H9 (cell line): Measurements from ENCODE around the gene PDIA2. TPM values are rescaled to one million over a fixed set of nuclear protein-coding genes. Genes with fewer than 3 reads are reported as not detected.

Source experiments
- DNase-seq: peaks from one replicate; pipeline ENCODE4 v3.0.0-alpha.2; 2017
- H2AFZ ChIP-seq: one replicate; pipeline ENCODE4 v1.6.1; 2013; ENCODE audit warnings: mild to moderate bottlenecking, low read length, control low read depth, moderate library complexity
- H2AK5ac ChIP-seq: 2 replicates; pipeline ENCODE4 v1.6.1; 2013; ENCODE audit warnings: low read length, control low read depth, mixed read lengths; ENCODE audit not compliant: insufficient read length
- H2BK120ac ChIP-seq: one replicate; pipeline ENCODE4 v1.6.1; 2013; ENCODE audit warnings: low read depth, mild to moderate bottlenecking, low read length, control low read depth, inconsistent platforms; ENCODE audit not compliant: poor library complexity, severe bottlenecking
- H2BK12ac ChIP-seq: 2 replicates; pipeline ENCODE4 v1.6.1; 2013; ENCODE audit warnings: low read length, control low read depth, mixed read lengths, low read depth; ENCODE audit not compliant: insufficient read length
- H2BK15ac ChIP-seq: 2 replicates; pipeline ENCODE4 v1.6.1; 2013; ENCODE audit warnings: low read depth, low read length, control low read depth
- H2BK20ac ChIP-seq: one replicate; pipeline ENCODE4 v1.6.1; 2013; ENCODE audit warnings: low read depth, mild to moderate bottlenecking, low read length, control low read depth, inconsistent platforms; ENCODE audit not compliant: poor library complexity, severe bottlenecking
- H2BK5ac ChIP-seq: 2 replicates; pipeline ENCODE4 v1.6.1; 2013; ENCODE audit warnings: low read length, control low read depth, mixed read lengths; ENCODE audit not compliant: insufficient read length
- H3K14ac ChIP-seq: 2 replicates; pipeline ENCODE4 v1.6.1; 2013; ENCODE audit warnings: low read length, control low read depth; ENCODE audit not compliant: insufficient read depth
- H3K18ac ChIP-seq: 2 replicates; pipeline ENCODE4 v1.6.1; 2013; ENCODE audit warnings: low read depth, mild to moderate bottlenecking, mixed read lengths, low read length, control low read depth; ENCODE audit not compliant: insufficient read length
- H3K23ac ChIP-seq: 2 replicates; pipeline ENCODE4 v1.6.1; 2013; ENCODE audit warnings: low read length, control low read depth, mixed read lengths, low read depth; ENCODE audit not compliant: insufficient read length
- H3K23me2 ChIP-seq: 2 replicates; pipeline ENCODE4 v1.6.1; 2013; ENCODE audit warnings: low read depth, mild to moderate bottlenecking, mixed read lengths, low read length, control low read depth; ENCODE audit not compliant: insufficient read length, poor library complexity, severe bottlenecking
- H3K27ac ChIP-seq: 2 replicates; pipeline ENCODE4 v1.5.1; 2013; ENCODE audit warnings: low read length, control low read depth, mixed read lengths, low read depth; ENCODE audit not compliant: insufficient read length
- H3K27me3 ChIP-seq: 2 replicates; pipeline ENCODE4 v1.6.1; 2013; ENCODE audit warnings: low read length, control low read depth, inconsistent platforms; ENCODE audit not compliant: insufficient read depth
- H3K4ac ChIP-seq: 2 replicates; pipeline ENCODE4 v1.6.1; 2013; ENCODE audit warnings: low read depth, mild to moderate bottlenecking, control low read depth, inconsistent platforms, low read length, moderate library complexity
- H3K4me1 ChIP-seq: 2 replicates; pipeline ENCODE4 v1.6.1; 2013; ENCODE audit warnings: low read length, control low read depth, inconsistent platforms; ENCODE audit not compliant: insufficient read depth
- H3K4me2 ChIP-seq: 2 replicates; pipeline ENCODE4 v1.6.1; 2013; ENCODE audit warnings: low read length, control low read depth, mixed read lengths; ENCODE audit not compliant: insufficient read length, insufficient read depth
- H3K56ac ChIP-seq: 2 replicates; pipeline ENCODE4 v1.6.1; 2013; ENCODE audit warnings: low read depth, mild to moderate bottlenecking, mixed read lengths, low read length, control low read depth; ENCODE audit not compliant: insufficient read length
- H3K79me1 ChIP-seq: 2 replicates; pipeline ENCODE4 v1.6.1; 2013; ENCODE audit warnings: low read depth, mild to moderate bottlenecking, moderate library complexity, low read length, control low read depth, inconsistent platforms; ENCODE audit not compliant: insufficient read depth, poor library complexity, severe bottlenecking
- H3K79me2 ChIP-seq: 2 replicates; pipeline ENCODE4 v1.6.1; 2013; ENCODE audit warnings: low read length, control low read depth, inconsistent platforms; ENCODE audit not compliant: insufficient read depth
- H3K9ac ChIP-seq: 2 replicates; pipeline ENCODE4 v1.6.1; 2013; ENCODE audit warnings: low read length, control low read depth, mixed read lengths; ENCODE audit not compliant: insufficient read length; ENCODE audit errors: extremely low read depth
- H3K9me3 ChIP-seq: one replicate; pipeline ENCODE4 v1.6.1; 2013; ENCODE audit warnings: low read depth, low read length, inconsistent platforms; ENCODE audit not compliant: control insufficient read depth
- H3T11ph ChIP-seq: one replicate; pipeline ENCODE4 v1.6.1; 2013; ENCODE audit warnings: mild to moderate bottlenecking, low read length, control low read depth, inconsistent platforms
- H4K20me1 ChIP-seq: one replicate; pipeline ENCODE4 v1.6.1; 2013; ENCODE audit not compliant: control insufficient read depth, insufficient read length, insufficient read depth
- H4K5ac ChIP-seq: 2 replicates; pipeline ENCODE4 v1.6.1; 2013; ENCODE audit warnings: low read depth, mild to moderate bottlenecking, mixed read lengths, low read length, control low read depth; ENCODE audit not compliant: insufficient read length
- H4K8ac ChIP-seq: replicated peaks from 2 replicates; pipeline ENCODE4 v1.6.1; 2013; ENCODE audit warnings: low read length, control low read depth, mixed read lengths, low read depth; ENCODE audit not compliant: insufficient read length
- H4K91ac ChIP-seq: 2 replicates; pipeline ENCODE4 v1.6.1; 2013; ENCODE audit warnings: low read depth, mild to moderate bottlenecking, moderate library complexity, mixed read lengths, low read length, control low read depth; ENCODE audit not compliant: insufficient read length
- H3K27ac Mint-ChIP-seq, 3 experiments: 2 replicates in 2 of 3; 3 replicates in 1 of 3; pipeline ENCODE4 v1.8.0; 2020 to 2021; ENCODE audit warnings: mixed read lengths in 3 of 3, mild to moderate bottlenecking in 1 of 3, moderate library complexity in 1 of 3
- H3K27me3 Mint-ChIP-seq: 2 replicates; pipeline ENCODE4 v1.8.0; 2021; ENCODE audit warnings: low read depth, mild to moderate bottlenecking, moderate library complexity, mixed read lengths
- H3K36me3 Mint-ChIP-seq, 3 experiments: 2 replicates in 2 of 3; 3 replicates in 1 of 3; pipeline ENCODE4 v1.8.0; 2020 to 2021; ENCODE audit warnings: low read depth in 3 of 3, mixed read lengths in 3 of 3; ENCODE audit not compliant: insufficient read depth in 1 of 3
- H3K4me1 Mint-ChIP-seq, 2 experiments: 2 replicates each; pipeline ENCODE4 v1.8.0; 2020; ENCODE audit warnings: mixed read lengths in 2 of 2
- H3K4me3 Mint-ChIP-seq, 2 experiments: 2 replicates in 1 of 2; 3 replicates in 1 of 2; pipeline ENCODE4 v1.8.0; 2020 to 2021; ENCODE audit warnings: mild to moderate bottlenecking in 2 of 2, mixed read lengths in 2 of 2, moderate library complexity in 1 of 2
- H3K9me3 Mint-ChIP-seq, 2 experiments: 2 replicates in 1 of 2; 3 replicates in 1 of 2; pipeline ENCODE4 v1.8.0; 2020; ENCODE audit warnings: mild to moderate bottlenecking in 2 of 2, mixed read lengths in 2 of 2, moderate library complexity in 1 of 2
- WGBS: extraction: QIAGEN DNeasy Blood & Tissue Kit; methylation state at CpG from one replicate; pipeline ENCODE4 v1.1.7; 2013; ENCODE audit warnings: missing lambda C conversion rate, low lambda C conversion rate, mixed read lengths; ENCODE audit not compliant: insufficient read length; ENCODE audit errors: extremely low coverage; 5-methylcytosine and 5-hydroxymethylcytosine counted together
- total RNA-seq: library from RNA; stranded (reverse); gene quantifications from 2 replicates; pipeline ENCODE4 v1.2.1, GENCODE V29; 2021
- TF ChIP-seq, protein P1 (sequence below): fragments of 200-600 bp; sonication (generic); conservative IDR thresholded peaks from 3 replicates; pipeline ENCODE4 v1.8.0; 2021; ENCODE audit warnings: antibody characterized with exemption, mild to moderate bottlenecking

The PDIA2 gene
- total RNA-seq, 1 experiment from 2014 or later, result 1.4 TPM

GRCh38 chr16:264440-264951 lies 18.5 kb upstream of the PDIA2 start:
- no CpG with 5 or more reads among the region's 23 CpGs for WGBS
- H3K27ac Mint-ChIP-seq, result no peak overlapping the region

More at GRCh38 chr16:264440-264951, 18.5 kb upstream of the PDIA2 start:
- Histone ChIP-seq H3K18ac (no peak overlapping the region), H2BK5ac (no peak overlapping the region), H3K9me3 (no peaks in the 10 kb centered on the region), H3K4me1 (no peaks in the 10 kb centered on the region), H2BK20ac (no peak overlapping the region), H4K91ac (no peak overlapping the region), H3K79me1 (no peaks in the 10 kb centered on the region), H3K9ac (no peak overlapping the region), H4K8ac (no peak overlapping the region), H3K79me2 (no peaks in the 10 kb centered on the region), H3K27me3 (no peaks in the 10 kb centered on the region), H3K56ac (no peak overlapping the region), H3K23me2 (no peaks in the 10 kb centered on the region), H3K23ac (no peak overlapping the region), H4K5ac (no peak overlapping the region), H2BK12ac (no peak overlapping the region), H3K14ac (no peak overlapping the region), H2BK120ac (no peak overlapping the region), H3T11ph (no peak overlapping the region), H2AK5ac (no peak overlapping the region), H4K20me1 (no peaks in the 10 kb centered on the region), H2BK15ac (no peak overlapping the region), H3K4me2 (no peak overlapping the region), H2AFZ (no peak overlapping the region), H3K4ac (no peak overlapping the region), H3K27ac (no peak overlapping the region)
- H3K27me3 Mint-ChIP-seq, result no peaks in the 10 kb centered on the region
- peaks cover 0 to 6% of the 10 kb centered on the region in 2 experiments; a peak in 1 of 4 replicates for H3K4me1 Mint-ChIP-seq
- TF ChIP-seq, protein P1, sequence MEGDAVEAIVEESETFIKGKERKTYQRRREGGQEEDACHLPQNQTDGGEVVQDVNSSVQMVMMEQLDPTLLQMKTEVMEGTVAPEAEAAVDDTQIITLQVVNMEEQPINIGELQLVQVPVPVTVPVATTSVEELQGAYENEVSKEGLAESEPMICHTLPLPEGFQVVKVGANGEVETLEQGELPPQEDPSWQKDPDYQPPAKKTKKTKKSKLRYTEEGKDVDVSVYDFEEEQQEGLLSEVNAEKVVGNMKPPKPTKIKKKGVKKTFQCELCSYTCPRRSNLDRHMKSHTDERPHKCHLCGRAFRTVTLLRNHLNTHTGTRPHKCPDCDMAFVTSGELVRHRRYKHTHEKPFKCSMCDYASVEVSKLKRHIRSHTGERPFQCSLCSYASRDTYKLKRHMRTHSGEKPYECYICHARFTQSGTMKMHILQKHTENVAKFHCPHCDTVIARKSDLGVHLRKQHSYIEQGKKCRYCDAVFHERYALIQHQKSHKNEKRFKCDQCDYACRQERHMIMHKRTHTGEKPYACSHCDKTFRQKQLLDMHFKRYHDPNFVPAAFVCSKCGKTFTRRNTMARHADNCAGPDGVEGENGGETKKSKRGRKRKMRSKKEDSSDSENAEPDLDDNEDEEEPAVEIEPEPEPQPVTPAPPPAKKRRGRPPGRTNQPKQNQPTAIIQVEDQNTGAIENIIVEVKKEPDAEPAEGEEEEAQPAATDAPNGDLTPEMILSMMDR, result no peak
- DNase-seq, result no peak
- peaks cover 8 to 40% (median 20%) of the 10 kb centered on the region in 3 experiments; a peak in 6 of 7 replicates for H3K36me3 Mint-ChIP-seq
- H3K9me3 Mint-ChIP-seq, result no peaks in the 10 kb centered on the region
- H3K4me3 Mint-ChIP-seq, result no peak overlapping the region
